GM23248 (cell line): ENCODE results near the gene MAN1A1.

Experiments
- EZH2 ChIP-seq: fragments of 200-600 bp; sonication (generic); IDR thresholded peaks from 2 replicates; pipeline ENCODE4 v1.6.1; 2018; ENCODE audit warnings: antibody characterized with exemption, mild to moderate bottlenecking; ENCODE audit not compliant: insufficient read depth, poor library complexity, severe bottlenecking
- EZH2phosphoT487 ChIP-seq: fragments of 200-600 bp; sonication (generic); IDR thresholded peaks from 2 replicates; pipeline ENCODE4 v1.6.1; 2018; ENCODE audit warnings: antibody characterized with exemption, moderate library complexity, mild to moderate bottlenecking, low read depth; ENCODE audit not compliant: insufficient read depth

GRCh38 chr6:119297049-119297448 is 52.5 kb downstream of the MAN1A1 start:
- TF ChIP-seq EZH2 (no peak), EZH2phosphoT487 (no peak)
